Mammary epithelial cell (primary cell): ENCODE results near the gene CENPC.

ENCODE experiments used
- CTCF ChIP-seq, 2 donors: IDR thresholded peaks in 1 of 2; conservative IDR thresholded peaks in 1 of 2; 2 replicates each; pipeline ENCODE4 v1.5.1; 2011 to 2012; ENCODE audit warnings: inconsistent platforms in 2 of 2, low read length in 2 of 2, mild to moderate bottlenecking in 2 of 2, control low read depth in 1 of 2, low read depth in 1 of 2; ENCODE audit not compliant: insufficient read depth in 1 of 2; ENCODE audit errors: extremely low read depth in 1 of 2
- EZH2 ChIP-seq: IDR thresholded peaks from 2 replicates; pipeline ENCODE4 v1.6.1; 2012; ENCODE audit warnings: low read length, inconsistent platforms, borderline replicate concordance

- TF ChIP-seq CTCF (conservative IDR thresholded peaks at IDR 0.05 in 1 of 2, IDR thresholded peaks at IDR 0.05 in 1 of 2; ENCODE audit: extremely low read depth in 1 of 2, insufficient read depth in 1 of 2, low read depth in 1 of 2, low read length in 2 of 2) (no peak), EZH2 (no peak)
Measured at GRCh38 chr4:67459164-67459563, 86.1 kb downstream of the CENPC start.
